ENCODE measurements around the gene RTL5.

RTL5 gene

GRCh38 chrX:72081605-72082320 lies 50.0 kb downstream of the RTL5 start:
- no peak overlapping the region for H3K9ac ChIP-seq

GRCh38 chrX:72080800-72081199 lies 50.9 kb downstream of the RTL5 start:
- Histone ChIP-seq H3K27me3 (peaks cover 83% of the 10 kb centered on the region), H3K4me1 (no peaks in the 10 kb centered on the region), H3K9ac (no peak overlapping the region), H3K36me3 (no peaks in the 10 kb centered on the region), H3K4me2 (no peak overlapping the region), H3K9me3 (no peaks in the 10 kb centered on the region), H3K4me3 (no peak overlapping the region), H3K27ac (no peak overlapping the region), H4K20me1 (no peaks in the 10 kb centered on the region)
- TF ChIP-seq Cebpa-rat (IDR thresholded peaks at IDR 0.05): no peak

More at GRCh38 chrX:72081605-72082320, 50.0 kb downstream of the RTL5 start:
- Histone ChIP-seq H3K36me3 (no peaks in the 10 kb centered on the region), H3K9me3 (no peaks in the 10 kb centered on the region), H3K27ac (no peak overlapping the region), H3K4me1 (no peaks in the 10 kb centered on the region), H3K27me3 (peaks cover 78% of the 10 kb centered on the region), H4K20me1 (no peaks in the 10 kb centered on the region), H3K4me2 (no peak overlapping the region), H3K4me3 (no peak overlapping the region)
- TF ChIP-seq Cebpa-rat (IDR thresholded peaks at IDR 0.05): no peak

- Histone ChIP-seq H3K4me3 (no peak overlapping the region), H3K9me3 (no peaks in the 10 kb centered on the region), H3K27me3 (peaks cover 86% of the 10 kb centered on the region), H3K4me1 (no peaks in the 10 kb centered on the region), H3K27ac (no peak overlapping the region), H3K4me2 (no peak overlapping the region), H4K20me1 (no peaks in the 10 kb centered on the region), H3K36me3 (no peaks in the 10 kb centered on the region), H3K9ac (no peak overlapping the region)
- no peak for TF ChIP-seq Cebpa-rat (IDR thresholded peaks at IDR 0.05)
These were observed 51.6 kb downstream of the RTL5 start for GRCh38 chrX:72080150-72080549.

GRCh38 chrX:72079607-72080006 lies 52.1 kb downstream of the RTL5 start:
- no peaks in the 10 kb centered on the region for H3K36me3 ChIP-seq
- no peak overlapping the region for H3K27ac ChIP-seq
- no peaks in the 10 kb centered on the region for H3K4me1 ChIP-seq
- no peak for TF ChIP-seq Cebpa-rat (IDR thresholded peaks at IDR 0.05)
- no peak overlapping the region for H3K4me2 ChIP-seq
- H3K4me3 ChIP-seq: no peak overlapping the region
- H3K9me3 ChIP-seq: no peaks in the 10 kb centered on the region
- no peaks in the 10 kb centered on the region for H4K20me1 ChIP-seq
- no peak overlapping the region for H3K9ac ChIP-seq
- peaks cover 86% of the 10 kb centered on the region for H3K27me3 ChIP-seq

- H3K9me3 ChIP-seq: no peaks in the 10 kb centered on the region
- H3K4me2 ChIP-seq: no peak overlapping the region
- no peak for TF ChIP-seq Cebpa-rat (IDR thresholded peaks at IDR 0.05)
- no peaks in the 10 kb centered on the region for H3K36me3 ChIP-seq
- no peak overlapping the region for H3K27ac ChIP-seq
- H3K4me3 ChIP-seq: no peak overlapping the region
- H4K20me1 ChIP-seq: no peaks in the 10 kb centered on the region
- no peaks in the 10 kb centered on the region for H3K4me1 ChIP-seq
- no peak overlapping the region for H3K9ac ChIP-seq
- H3K27me3 ChIP-seq: peaks cover 89% of the 10 kb centered on the region
These were observed 53.3 kb downstream of the RTL5 start for GRCh38 chrX:72078411-72078810.

Data from BLaER1 (cell line).